Neuronal stem cell (in vitro differentiated cells): ENCODE measurements around the gene SORBS2.

Source experiments
- DNase-seq: peaks from one replicate; pipeline ENCODE4 v3.0.0-alpha.2; 2013; ENCODE audit warnings: low spot score
- H2AFZ ChIP-seq: one replicate; pipeline ENCODE4 v1.6.1; 2013; ENCODE audit warnings: mild to moderate bottlenecking, low read length, inconsistent platforms
- H2AK5ac ChIP-seq: 2 replicates; pipeline ENCODE4 v1.6.1; 2013; ENCODE audit warnings: low read depth, mild to moderate bottlenecking, inconsistent platforms, low read length, moderate library complexity, mixed read lengths
- H2BK120ac ChIP-seq: 2 replicates; pipeline ENCODE4 v1.6.1; 2013; ENCODE audit warnings: low read depth, mild to moderate bottlenecking, inconsistent platforms, low read length, moderate library complexity, mixed read lengths
- H2BK12ac ChIP-seq: one replicate; pipeline ENCODE4 v1.6.1; 2013; ENCODE audit warnings: low read length, inconsistent platforms
- H2BK15ac ChIP-seq: 2 replicates; pipeline ENCODE4 v1.6.1; 2013; ENCODE audit warnings: mild to moderate bottlenecking, low read length, inconsistent platforms, mixed read lengths
- H2BK5ac ChIP-seq: one replicate; pipeline ENCODE4 v1.6.1; 2013; ENCODE audit warnings: inconsistent platforms, mild to moderate bottlenecking, low read length, moderate library complexity
- H3K14ac ChIP-seq: one replicate; pipeline ENCODE4 v1.6.1; 2013; ENCODE audit warnings: low read length, inconsistent platforms
- H3K18ac ChIP-seq: 2 replicates; pipeline ENCODE4 v1.6.1; 2013; ENCODE audit warnings: low read length, inconsistent platforms
- H3K23ac ChIP-seq: 2 replicates; pipeline ENCODE4 v1.6.1; 2013; ENCODE audit warnings: low read depth, mild to moderate bottlenecking, mixed read lengths, low read length, inconsistent platforms; ENCODE audit not compliant: poor library complexity
- H3K27ac ChIP-seq: replicated peaks from 3 replicates; pipeline ENCODE4 v1.5.1; 2013; ENCODE audit warnings: low read length, inconsistent platforms
- H3K27me3 ChIP-seq, 3 experiments: 2 replicates each; pipeline ENCODE4 v1.6.1; 2013; ENCODE audit warnings: low read length in 3 of 3, mild to moderate bottlenecking in 2 of 3, inconsistent platforms in 1 of 3, low read depth in 1 of 3, mixed read lengths in 1 of 3, moderate library complexity in 1 of 3; ENCODE audit not compliant: control insufficient read depth in 3 of 3, insufficient read depth in 3 of 3
- H3K36me3 ChIP-seq, 2 donors: replicated peaks in 1 of 2; 2 replicates each; pipeline ENCODE4 v1.6.1; 2013; ENCODE audit warnings: low read length in 2 of 2; ENCODE audit not compliant: control insufficient read depth in 2 of 2, insufficient read depth in 2 of 2
- H3K4ac ChIP-seq: 2 replicates; pipeline ENCODE4 v1.6.1; 2013; ENCODE audit warnings: inconsistent platforms, mild to moderate bottlenecking, low read length, moderate library complexity
- H3K4me1 ChIP-seq, 2 donors: 1 replicate in 1 of 2; 2 replicates in 1 of 2; pipeline ENCODE4 v1.6.1; 2013; ENCODE audit warnings: low read length in 2 of 2, low read depth in 1 of 2; ENCODE audit not compliant: control insufficient read depth in 2 of 2, insufficient read depth in 1 of 2
- H3K4me2 ChIP-seq: one replicate; pipeline ENCODE4 v1.6.1; 2013; ENCODE audit warnings: mild to moderate bottlenecking, low read length, inconsistent platforms; ENCODE audit not compliant: insufficient read depth, poor library complexity, severe bottlenecking
- H3K4me3 ChIP-seq, 2 donors: 2 replicates each; pipeline ENCODE4 v1.5.1; 2013; ENCODE audit warnings: low read length in 2 of 2, mild to moderate bottlenecking in 2 of 2, inconsistent platforms in 1 of 2, moderate library complexity in 1 of 2
- H3K79me1 ChIP-seq: one replicate; pipeline ENCODE4 v1.6.1; 2013; ENCODE audit warnings: low read depth, mild to moderate bottlenecking, inconsistent platforms, low read length, moderate library complexity
- H3K9ac ChIP-seq: one replicate; pipeline ENCODE4 v1.6.1; 2013; ENCODE audit warnings: mild to moderate bottlenecking, low read depth, low read length, inconsistent platforms; ENCODE audit not compliant: poor library complexity
- H3K9me3 ChIP-seq, 2 donors: replicated peaks in 1 of 2; 2 replicates each; pipeline versions ENCODE3 to v1.6.1; 2013; ENCODE audit warnings: low read length in 2 of 2, mild to moderate bottlenecking in 2 of 2, inconsistent platforms in 1 of 2, low read depth in 1 of 2, mixed read lengths in 1 of 2, moderate library complexity in 1 of 2; ENCODE audit not compliant: control insufficient read depth in 2 of 2, insufficient read depth in 1 of 2
- H4K8ac ChIP-seq: one replicate; pipeline ENCODE4 v1.6.1; 2013; ENCODE audit warnings: low read depth, mild to moderate bottlenecking, inconsistent platforms, low read length, moderate library complexity
- H4K91ac ChIP-seq: one replicate; pipeline ENCODE4 v1.6.1; 2013; ENCODE audit warnings: low read length, low read depth, mild to moderate bottlenecking, inconsistent platforms; ENCODE audit not compliant: poor library complexity
- WGBS, 2 donors: extraction: QIAGEN DNeasy Blood & Tissue Kit; methylation state at CpG; one replicate each; pipeline ENCODE4 v1.1.7; 2013; ENCODE audit warnings: missing lambda C conversion rate in 2 of 2, mixed read lengths in 1 of 2; ENCODE audit not compliant: insufficient read length in 2 of 2, insufficient replicate concordance in 1 of 2; ENCODE audit errors: extremely low coverage in 2 of 2; 5-methylcytosine and 5-hydroxymethylcytosine counted together

The SORBS2 gene

DNA sequence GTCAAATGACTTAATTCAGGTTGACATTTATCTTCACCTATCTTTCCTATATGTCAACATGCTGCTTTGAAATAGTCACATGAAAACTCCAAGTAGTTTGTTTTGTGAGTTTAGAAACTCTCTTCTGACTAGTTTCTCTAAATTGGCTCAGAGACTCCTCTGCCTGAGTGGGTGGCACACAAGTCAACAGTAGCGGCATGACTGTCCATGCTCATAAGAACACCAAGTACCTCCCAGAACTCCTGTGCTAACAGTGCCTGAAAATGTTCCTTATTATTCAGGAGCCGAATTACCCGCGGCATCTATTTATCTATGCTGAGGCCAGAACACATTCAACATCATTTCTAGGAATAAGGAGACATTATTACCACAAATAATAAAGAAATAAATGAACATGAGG lies 116.3 kb downstream of the SORBS2 start:
- Histone ChIP-seq H3K9ac (no peak overlapping the region), H3K9me3 (peaks cover 0 to 4% of the 10 kb centered on the region in 2 donors), H2BK5ac (no peak overlapping the region), H3K79me1 (no peaks in the 10 kb centered on the region), H2BK120ac (no peak overlapping the region), H4K91ac (no peak overlapping the region), H4K8ac (no peak overlapping the region), H3K27me3 (no peaks in the 10 kb centered on the region), H3K4me2 (no peak overlapping the region), H3K14ac (no peak overlapping the region), H3K4me3 (no peak overlapping the region), H3K36me3 (no peaks in the 10 kb centered on the region), H2BK15ac (no peak overlapping the region), H2AFZ (no peak overlapping the region), H3K23ac (no peak overlapping the region), H3K18ac (no peak overlapping the region), H3K27ac (no peak overlapping the region), H3K4me1 (peaks cover 2 to 3% of the 10 kb centered on the region in 2 donors), H2BK12ac (no peak overlapping the region), H2AK5ac (no peak overlapping the region), H3K4ac (no peak overlapping the region)
- no peak for DNase-seq
- no CpG with 5 or more reads among the region's 4 CpGs for WGBS, 2 donors

DNA sequence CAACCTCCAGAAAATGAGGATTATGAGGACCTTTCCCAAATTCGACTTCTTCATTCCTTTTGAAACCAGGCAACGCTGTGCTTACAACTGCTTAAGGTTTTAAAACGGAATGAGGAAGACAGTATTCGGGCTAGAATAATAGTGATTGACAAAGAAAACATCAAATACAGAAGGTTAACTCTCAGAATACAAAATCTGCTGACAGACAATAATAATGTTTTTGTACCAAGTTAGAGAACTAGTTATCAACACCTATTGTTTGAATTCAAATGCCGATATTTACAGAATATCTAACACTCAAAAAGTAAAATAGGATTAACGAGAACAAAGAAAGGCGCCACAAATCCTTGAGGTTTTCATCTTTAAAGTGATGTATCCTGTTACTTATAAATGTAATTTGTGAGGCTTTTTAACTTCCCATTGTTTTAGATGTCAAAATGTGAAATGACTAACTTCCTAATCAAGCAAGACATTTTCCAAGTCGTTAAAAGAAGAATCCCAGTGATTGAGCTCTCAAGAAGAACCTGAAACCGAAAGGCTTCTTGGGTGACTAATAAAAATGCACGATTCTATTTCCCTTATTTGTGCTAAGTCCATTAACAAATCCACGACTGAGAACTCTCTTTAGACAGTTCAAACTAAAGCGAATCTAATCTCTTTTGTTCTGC lies 118.3 kb downstream of the SORBS2 start:
- H2AK5ac ChIP-seq, result no peak overlapping the region
- H3K14ac ChIP-seq, result no peak overlapping the region
- H3K4me2 ChIP-seq, result no peak overlapping the region
- no peaks in the 10 kb centered on the region for H3K79me1 ChIP-seq
- no peak overlapping the region for H3K18ac ChIP-seq
- H3K27me3 ChIP-seq, result no peaks in the 10 kb centered on the region
- no peak overlapping the region for H2BK15ac ChIP-seq
- H2BK5ac ChIP-seq, result no peak overlapping the region
- no peak overlapping the region for H4K8ac ChIP-seq
- no peak overlapping the region for H2BK120ac ChIP-seq
- H3K9me3 ChIP-seq, result peaks cover 0 to 4% of the 10 kb centered on the region in 2 donors
- H3K27ac ChIP-seq, result no peak overlapping the region
- no peak overlapping the region for H3K4ac ChIP-seq
- no peak overlapping the region for H2BK12ac ChIP-seq
- H3K4me1 ChIP-seq, result peaks cover 0 to 3% of the 10 kb centered on the region in 2 donors
- H3K9ac ChIP-seq, result no peak overlapping the region
- no peak overlapping the region for H3K4me3 ChIP-seq
- DNase-seq, result no peak
- H3K23ac ChIP-seq, result no peak overlapping the region
- no CpG with 5 or more reads among the region's 12 CpGs for WGBS, 2 donors
- H3K36me3 ChIP-seq, result no peaks in the 10 kb centered on the region
- no peak overlapping the region for H4K91ac ChIP-seq
- H2AFZ ChIP-seq, result no peak overlapping the region

DNA sequence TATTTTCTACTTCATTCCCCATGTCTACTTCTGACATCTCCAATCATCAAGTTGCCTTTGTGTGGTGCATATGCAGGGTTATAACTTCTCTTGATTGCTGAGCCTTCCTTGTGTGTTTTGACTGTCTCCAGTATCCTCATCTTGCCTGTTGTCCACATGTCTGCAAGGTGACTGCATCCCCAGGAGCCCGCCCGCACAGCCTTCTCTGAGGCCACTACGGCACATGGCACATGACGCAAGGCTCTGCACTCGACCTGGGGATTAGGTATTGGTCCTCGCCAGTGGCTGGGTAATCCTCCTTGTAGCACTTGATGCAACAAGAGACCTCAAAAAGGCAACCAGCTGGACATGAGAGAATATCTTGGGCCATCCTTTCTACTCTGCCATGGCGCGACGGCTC lies 122.6 kb downstream of the SORBS2 start:
- Histone ChIP-seq H3K79me1 (no peaks in the 10 kb centered on the region), H2BK15ac (no peak overlapping the region), H2AFZ (no peak overlapping the region), H3K4me2 (no peak overlapping the region), H3K36me3 (no peaks in the 10 kb centered on the region), H3K4ac (no peak overlapping the region), H3K27me3 (no peaks in the 10 kb centered on the region), H3K9me3 (peaks cover 0 to 4% of the 10 kb centered on the region in 2 donors), H2BK12ac (no peak overlapping the region), H2BK120ac (no peak overlapping the region), H3K23ac (no peak overlapping the region), H3K14ac (no peak overlapping the region), H3K18ac (no peak overlapping the region), H2BK5ac (no peak overlapping the region), H3K4me1 (no peaks in the 10 kb centered on the region), H3K27ac (no peak overlapping the region), H3K9ac (no peak overlapping the region), H2AK5ac (no peak overlapping the region), H3K4me3 (no peak overlapping the region), H4K8ac (no peak overlapping the region), H4K91ac (no peak overlapping the region)
- no peak for DNase-seq
- no CpG with 5 or more reads among the region's 9 CpGs for WGBS, 2 donors

DNA sequence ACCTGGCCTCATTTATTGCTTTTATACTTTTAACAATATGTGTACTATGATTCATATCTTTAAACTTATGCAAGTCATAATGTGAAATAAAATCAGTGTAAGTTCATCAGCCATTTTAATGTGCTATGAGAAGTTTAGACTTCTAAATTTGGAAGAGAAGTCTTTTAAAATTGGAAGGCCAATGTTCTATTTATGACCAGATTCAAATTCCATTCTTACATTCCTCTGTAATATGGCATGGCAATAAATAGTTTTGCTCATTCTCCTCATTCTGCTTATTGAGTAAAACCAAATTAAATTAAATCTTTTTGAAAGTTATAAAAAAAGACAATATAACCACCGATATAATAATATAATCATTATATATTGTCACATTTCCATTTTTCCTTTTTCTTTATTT lies 126.2 kb downstream of the SORBS2 start:
- H4K91ac ChIP-seq, result no peak overlapping the region
- no peak overlapping the region for H2BK120ac ChIP-seq
- H4K8ac ChIP-seq, result no peak overlapping the region
- H3K4me2 ChIP-seq, result no peak overlapping the region
- H3K27me3 ChIP-seq, result no peaks in the 10 kb centered on the region
- H3K9ac ChIP-seq, result no peak overlapping the region
- WGBS, 2 donors, result no CpG with 5 or more reads among the region's 1 CpG
- DNase-seq, result no peak
- H3K18ac ChIP-seq, result no peak overlapping the region
- H2AK5ac ChIP-seq, result no peak overlapping the region
- H3K27ac ChIP-seq, result no peak overlapping the region
- H3K4ac ChIP-seq, result no peak overlapping the region
- H2BK5ac ChIP-seq, result no peak overlapping the region
- no peak overlapping the region for H2BK15ac ChIP-seq
- no peak overlapping the region for H3K4me3 ChIP-seq
- no peaks in the 10 kb centered on the region for H3K79me1 ChIP-seq
- no peak overlapping the region for H2BK12ac ChIP-seq
- no peak overlapping the region for H3K23ac ChIP-seq
- H3K9me3 ChIP-seq, result no peaks in the 10 kb centered on the region
- H2AFZ ChIP-seq, result no peak overlapping the region
- no peaks in the 10 kb centered on the region for H3K4me1 ChIP-seq
- peaks cover 1 to 2% of the 10 kb centered on the region in 2 donors for H3K36me3 ChIP-seq
- H3K14ac ChIP-seq, result no peak overlapping the region
